ENCODE data around the gene NOX3.
"Not testable (repeated sequence)": the region's sequence is repeated elsewhere in the genome, so short reads cannot be mapped to it uniquely, and the experiment has no call there.

Gene NOX3

DNA sequence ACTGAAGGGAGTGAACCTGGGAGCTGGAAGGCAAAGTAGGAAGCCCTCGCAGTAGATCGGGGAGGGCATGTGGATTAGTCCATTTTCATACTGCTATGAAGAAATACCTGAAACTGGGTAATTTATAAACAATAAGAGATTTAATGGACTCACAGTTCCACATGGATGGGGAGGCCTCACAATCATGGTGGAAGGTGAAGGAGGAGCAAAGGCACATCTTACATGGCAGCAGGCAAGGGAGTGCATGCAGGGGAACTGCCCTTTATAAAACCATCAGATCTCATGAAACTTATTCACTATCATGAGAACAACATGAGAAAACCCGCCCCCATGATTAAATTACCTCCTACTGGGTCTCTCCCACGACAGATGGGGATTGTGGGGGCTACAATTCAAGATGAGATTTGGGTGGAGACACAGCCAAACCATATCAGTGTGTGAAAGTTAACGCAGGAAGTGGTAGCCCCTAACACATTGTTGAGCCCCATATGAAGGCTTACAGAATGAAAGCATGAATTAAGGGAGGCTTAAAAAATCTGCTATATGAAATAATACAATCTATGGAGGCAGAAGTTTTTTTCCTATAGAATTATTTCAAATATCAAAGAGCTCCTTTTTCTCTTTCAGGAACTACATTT lies 15.5 kb upstream of the NOX3 start:
- DNase-seq (ENCODE audit: low read depth): not testable (repeated sequence)

DNA sequence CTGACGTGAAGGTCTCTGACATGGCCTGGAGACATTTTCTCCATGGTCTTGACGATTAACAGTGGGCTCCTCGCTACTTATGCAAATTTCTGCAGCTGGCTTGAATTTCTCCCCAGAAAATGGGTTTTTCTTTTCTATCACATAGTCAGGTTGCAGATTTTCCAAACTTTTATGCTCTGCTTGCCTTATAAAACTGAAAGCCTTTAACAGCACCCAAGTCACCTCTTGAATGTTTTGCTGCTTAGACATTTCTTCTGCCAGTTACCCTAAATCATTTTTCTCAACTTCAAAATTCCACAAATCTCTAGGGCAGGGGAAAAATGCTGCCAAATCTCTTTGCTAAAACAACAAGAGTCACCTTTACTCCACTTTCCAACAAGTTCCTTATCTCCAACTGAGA lies 12.9 kb upstream of the NOX3 start:
- not testable (repeated sequence) for DNase-seq (ENCODE audit: low read depth)

DNA sequence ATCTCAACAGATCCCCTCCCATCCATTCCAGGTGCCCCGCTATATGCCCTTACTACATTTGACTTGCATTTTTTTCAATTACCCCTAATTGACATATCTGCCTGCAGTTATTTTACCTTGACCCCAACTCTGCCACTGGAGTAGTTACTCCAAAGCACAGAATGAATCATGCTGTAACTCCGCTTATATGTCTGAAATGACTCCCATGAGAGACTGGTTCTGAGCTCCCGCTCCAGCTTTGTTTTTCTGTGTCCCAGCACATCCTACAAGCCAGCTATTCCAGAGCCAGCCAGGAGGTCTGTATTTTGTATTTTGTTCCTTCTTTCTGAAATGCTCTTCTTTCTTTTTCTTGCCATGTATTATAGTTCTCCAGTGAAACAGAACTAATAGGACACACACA lies 10.9 kb upstream of the NOX3 start:
- DNase-seq (ENCODE audit: low read depth): no peak

DNA sequence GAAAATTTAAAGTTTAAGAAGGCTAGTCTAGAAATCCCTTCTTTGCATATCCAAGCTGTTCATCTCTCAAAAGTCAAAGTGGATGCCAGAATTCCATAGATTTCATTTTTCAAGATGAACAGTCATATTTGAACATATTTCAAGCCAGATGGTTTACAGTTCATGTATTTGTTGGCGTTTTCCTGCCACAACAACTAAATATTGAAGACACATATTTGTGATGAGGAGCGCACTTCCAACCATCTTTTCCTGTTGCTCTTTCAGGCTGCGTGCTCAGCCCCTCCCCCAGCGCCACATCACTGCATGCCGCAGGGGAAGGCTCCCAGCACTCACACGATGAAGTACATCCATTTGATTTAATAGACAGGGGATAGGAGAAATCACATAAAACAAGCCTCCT lies 5.9 kb upstream of the NOX3 start:
- no peak for DNase-seq (ENCODE audit: low read depth)

DNA sequence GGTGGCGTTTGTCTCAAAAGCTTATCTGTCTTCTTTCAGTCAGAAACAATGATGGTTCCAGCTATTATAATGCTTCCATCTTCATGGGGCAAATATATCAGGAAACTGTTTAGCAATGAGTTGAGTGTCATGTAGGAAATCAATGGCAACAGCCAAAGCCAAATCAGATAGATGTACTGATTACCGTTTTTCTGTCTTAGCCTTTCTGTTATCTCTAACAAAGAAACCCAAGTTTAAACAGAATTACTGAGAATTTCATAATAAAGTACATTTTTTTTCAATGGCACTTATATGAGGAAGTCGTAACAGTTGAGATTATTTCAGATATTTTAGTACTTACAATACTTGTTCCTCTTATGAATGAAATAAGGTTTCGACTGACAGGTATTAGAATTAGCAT lies 1.2 kb downstream of the NOX3 start:
- DNase-seq (ENCODE audit: low read depth): no peak

DNA sequence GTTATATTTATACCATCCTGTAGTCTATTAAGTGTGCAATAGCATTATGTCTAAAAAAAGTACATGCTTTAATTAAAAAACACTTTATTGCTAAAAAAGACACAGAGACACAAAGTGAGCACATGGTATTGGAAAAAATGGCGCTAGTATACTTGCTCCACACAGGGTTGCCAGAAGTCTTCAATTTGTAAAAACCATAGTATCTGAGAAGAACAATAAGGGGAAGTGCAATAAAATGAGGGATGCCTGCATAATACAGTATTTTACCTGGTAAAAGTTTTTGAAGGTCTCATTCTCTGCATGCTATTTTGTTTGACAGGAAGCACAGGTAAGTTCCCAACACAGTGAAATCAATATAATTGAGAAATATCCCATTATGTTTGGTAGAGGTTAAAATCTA lies 1.6 kb downstream of the NOX3 start:
- DNase-seq (ENCODE audit: low read depth): no peak

DNA sequence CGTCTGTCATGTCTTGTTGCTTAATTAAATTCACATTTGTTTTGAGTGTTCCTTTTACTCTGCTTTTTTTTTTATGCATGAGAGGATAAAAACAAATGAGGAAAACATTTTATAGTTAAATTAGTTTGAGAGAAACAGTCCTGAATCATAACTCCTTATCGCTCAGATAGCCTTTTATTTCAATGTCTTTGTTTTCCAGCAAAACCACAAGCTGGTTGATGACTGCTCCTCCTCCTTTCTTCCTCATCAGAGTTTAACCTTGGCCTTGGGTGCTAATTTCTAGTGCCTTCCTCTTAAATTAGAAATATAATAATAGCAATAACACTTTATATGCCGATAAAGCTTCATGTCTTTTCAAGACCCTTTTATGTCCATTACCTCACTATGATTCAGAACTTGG lies 3.1 kb downstream of the NOX3 start:
- no peak for DNase-seq (ENCODE audit: low read depth)

DNA sequence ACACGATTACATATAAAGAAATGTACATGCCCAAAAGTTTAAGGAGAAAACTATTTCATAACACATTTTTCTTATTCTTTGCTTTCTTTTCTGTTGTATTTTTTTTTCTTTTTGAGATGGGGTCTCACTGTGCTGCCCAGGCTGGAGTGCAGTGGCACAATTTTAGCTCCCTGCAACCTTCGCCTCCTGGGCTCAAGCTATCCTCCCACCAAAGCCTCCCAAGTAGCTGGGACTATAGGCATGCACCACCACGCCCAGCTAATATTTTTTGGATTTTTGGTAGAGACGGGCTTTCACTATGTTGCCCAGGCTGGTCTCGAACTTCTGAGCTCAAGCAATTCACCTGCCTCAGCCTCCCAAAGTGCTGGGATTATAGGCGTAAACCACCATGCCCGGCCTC lies 4.1 kb downstream of the NOX3 start:
- not testable (repeated sequence) for DNase-seq (ENCODE audit: low read depth)

DNA sequence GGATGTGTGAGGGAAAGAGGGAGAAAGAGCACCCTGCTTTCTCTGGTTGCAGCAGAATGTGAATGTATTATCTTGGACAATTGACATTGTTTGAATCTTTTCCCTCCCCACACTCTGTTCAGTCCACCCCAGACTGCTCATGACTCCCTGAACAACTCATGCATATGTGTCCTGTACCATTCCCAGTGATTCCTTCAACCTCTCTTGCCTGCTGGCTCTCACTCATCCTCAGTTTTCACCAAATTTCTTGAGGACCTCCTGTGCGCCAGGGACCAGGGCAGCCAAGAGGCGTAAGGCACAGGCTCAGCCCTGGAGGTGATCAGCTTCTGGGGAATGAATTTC lies 5.4 kb downstream of the NOX3 start:
- DNase-seq (ENCODE audit: low read depth): no peak

DNA sequence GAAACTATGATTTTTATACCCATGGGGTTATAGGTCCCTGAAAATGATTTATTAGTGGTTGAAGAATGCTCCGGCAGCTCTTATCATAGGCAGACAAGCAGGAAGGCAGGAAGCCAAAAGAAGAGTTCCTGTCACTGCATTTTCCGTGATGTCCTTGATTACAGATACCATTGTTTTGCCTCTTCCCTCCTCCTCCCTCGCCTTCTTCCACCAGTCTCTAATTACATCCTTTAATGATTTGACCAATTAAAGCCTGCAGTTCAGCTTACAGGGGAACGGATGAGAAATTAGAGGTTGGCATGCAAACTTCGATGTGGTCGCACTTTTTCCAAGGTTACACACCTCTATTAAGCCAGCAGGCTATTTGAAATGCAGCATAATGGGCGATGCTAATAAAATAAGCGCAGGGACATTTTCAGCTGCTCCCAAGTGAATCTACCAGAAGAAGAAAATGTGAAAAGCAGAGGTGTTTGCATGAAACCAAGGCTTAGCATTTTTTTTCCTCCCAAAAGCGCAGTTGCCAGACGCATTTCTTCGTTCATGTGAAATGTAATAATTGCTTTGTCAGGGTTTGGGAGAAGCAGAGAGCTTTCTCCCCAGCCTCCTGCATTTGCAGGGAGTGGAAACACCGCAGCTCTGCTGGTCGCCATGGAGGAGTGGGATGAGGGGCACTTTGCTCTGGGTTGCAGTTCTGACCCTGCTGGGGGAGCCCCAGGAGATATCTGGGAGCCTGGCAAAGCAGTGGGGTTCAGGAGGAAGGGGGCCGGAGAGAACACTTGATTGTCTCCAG lies 6.0 kb downstream of the NOX3 start:
- no peak for DNase-seq (ENCODE audit: low read depth)

DNA sequence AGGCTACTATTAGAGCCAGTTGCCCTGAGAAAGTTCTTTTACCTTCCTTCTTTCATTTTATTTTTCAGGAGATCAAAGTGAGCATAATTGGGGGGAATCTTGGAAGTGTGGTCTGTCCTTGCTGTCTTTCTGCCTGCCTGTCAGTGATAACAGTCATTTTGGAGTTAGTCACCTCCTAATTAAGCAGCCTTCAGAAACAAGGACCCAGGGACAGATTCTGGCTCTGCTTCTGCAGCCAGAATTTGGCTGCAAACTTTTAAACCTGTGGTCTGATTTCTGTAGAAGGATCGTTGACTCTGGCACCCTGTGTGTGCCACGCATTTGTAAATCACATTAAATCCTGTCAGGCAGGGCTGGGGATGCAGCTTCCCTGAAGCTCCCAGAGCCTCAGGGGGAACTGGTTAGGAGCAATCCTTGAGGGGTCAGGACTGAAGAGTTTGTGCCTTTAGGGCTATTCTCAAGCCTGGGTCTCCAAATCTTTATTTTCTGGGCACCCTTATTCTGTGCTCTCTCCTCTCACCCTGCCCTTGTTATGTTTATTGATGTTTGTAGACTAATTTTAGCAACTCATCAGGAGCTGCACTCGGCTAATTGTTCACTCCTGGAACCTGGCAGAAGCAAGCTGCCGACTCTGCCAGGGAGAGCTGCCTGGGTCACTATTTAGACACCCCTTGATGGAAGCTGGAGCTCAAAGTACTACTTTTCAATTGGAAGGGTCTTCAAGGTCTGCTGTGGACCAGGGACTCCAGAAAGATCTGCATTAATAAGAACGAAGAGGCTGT lies 6.8 kb downstream of the NOX3 start:
- DNase-seq (ENCODE audit: low read depth): no peak

DNA sequence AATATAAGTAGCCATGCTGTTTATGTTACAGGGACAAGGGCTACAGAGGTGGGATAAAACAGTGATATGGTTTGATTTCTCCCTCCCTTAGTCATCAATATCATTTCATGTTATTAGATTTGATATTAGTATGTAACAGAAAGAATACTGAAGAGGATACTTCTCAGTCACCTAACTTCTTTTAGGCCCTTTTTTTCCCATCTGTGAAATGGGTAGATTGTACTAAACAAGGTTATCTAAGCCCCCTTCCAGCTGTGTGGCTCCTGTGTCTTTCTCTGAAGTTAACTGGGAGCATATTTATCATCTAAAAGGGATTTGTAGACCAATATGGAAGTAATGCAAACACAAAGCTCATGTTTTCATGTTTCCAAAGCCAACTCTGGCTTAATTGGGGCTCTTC lies 7.7 kb downstream of the NOX3 start:
- no peak for DNase-seq (ENCODE audit: low read depth)

DNA sequence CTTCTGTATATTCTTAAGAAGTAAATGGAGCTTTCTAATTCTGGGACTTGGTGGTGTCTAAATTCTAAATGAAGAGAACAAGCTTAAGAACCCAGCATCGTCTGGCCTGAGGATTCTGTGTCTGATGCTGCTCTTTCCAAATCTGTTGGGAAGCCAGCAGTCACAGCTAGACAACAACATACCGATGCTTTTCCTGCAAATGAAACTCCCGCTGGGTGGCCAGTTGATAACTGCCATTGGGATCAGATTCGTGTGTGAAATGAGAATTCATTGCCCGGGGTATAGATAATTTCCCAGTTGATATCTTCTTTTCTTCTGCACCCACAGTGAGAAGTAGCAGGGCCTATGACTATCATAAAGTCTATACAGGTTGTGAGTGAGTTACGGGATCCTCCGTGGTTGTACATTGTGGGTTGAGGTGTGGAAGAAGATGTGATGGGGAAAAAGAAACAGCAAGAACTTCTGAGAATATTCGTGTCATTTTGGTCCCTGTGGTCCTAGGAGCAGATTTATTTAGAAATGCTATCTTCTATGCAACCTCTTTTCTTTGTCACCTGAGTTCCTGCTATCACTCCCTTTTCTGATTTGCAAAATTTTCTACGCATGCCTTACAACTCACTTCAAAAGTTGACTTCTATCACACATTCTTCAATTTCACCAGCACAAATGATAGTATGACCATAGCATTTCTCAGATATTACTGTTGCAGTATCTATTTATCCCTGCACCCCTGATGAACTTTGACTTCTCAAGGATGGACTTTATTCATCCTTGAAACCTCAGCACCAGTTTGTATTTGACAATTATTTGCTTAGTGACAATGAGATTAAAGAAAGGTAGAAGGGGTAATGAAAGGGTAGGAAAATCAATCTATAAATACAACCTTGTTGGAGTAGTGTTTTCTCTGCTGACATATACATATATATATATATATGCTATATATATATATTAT lies 10.4 kb downstream of the NOX3 start:
- DNase-seq (ENCODE audit: low read depth): no peak

DNA sequence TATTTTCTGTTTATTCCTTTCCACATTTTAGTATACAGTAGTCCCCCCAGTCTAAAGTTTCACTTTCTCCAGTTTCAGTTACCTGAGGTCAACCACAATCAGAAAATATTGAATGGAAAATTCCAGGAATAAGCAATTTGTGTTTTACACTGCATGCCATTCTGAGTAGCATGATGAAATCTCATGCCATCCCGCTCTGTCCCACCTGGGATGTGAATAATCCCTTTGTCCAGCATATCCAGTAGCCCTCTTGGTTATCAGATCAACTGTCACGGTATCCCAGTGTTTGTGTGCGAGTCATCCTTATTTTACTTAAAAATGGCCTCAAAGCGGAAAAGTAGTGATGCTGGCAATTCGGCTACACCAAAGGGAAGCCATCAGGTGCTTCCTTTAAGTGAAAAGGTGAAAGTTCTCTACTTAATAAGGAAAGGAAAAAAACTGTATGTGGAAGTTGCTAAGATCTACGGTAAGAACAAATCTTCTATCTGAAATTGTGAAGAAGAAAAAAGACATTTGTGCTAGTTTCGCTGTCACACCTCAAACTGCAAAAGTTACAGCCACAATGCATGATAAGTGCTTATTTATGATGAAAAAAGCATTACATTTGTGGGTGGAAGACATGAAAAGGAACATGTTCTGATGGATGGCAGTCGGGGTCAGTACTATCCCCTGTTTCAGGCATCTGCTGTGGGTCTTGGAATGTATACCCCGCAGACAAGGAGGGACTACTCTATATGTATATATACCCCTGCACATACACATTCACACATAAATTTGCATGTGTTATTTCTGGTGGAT lies 11.3 kb downstream of the NOX3 start:
- no peak for DNase-seq (ENCODE audit: low read depth)

DNA sequence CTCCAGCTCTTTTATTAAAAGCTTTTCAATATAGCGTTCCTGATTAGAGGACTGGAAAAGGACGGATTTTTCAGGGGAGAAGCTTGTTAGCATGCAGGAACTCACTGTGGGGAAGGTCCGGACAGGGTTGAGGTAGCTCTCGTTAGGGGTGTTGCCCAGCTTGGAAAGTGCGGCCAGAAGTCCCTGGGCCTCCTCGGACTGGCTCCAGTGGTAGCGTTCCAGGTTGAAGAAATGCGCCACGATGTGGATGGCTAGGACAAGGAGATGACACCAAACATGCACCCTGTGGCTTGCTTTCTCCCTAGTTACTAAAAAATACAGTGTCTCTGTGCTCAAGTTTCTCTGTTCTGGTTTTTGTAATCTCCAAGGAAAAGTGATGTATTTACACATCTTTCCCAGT lies 12.5 kb downstream of the NOX3 start:
- no peak for DNase-seq (ENCODE audit: low read depth)

DNA sequence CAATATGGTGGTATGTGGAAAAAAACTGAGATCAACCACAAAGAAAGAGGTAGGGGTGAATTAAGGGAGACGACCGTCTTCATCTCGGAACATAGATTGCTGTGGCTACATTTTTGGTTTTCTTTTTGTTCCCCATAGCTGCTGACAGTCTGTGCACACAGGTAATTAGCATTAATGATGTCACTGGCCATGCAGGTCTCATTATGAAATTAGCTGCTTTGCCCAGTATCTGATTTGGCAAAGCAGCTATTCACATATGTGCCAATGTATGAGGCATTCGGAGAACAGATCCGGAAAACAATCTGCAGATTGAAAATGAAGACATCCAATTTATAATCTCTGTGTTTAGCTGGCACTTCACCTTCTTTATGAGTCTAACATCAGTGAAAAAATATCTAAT lies 13.1 kb downstream of the NOX3 start:
- no peak for DNase-seq (ENCODE audit: low read depth)

DNA sequence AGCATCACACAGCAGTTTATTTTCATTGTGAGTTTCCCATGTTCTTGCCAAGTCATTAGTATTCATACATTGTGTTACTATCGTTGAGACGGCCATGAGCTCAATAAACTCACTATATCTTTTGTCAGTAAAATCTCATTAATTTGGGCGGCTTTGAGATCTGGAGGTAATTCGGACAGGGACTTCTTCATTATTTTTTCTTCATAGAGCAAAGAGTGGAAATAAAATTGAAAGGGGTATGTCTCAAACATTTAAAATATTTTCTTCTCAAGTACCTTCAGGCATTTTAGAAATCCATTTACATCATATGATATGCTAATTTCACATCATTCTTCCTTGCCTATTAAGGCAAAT lies 14.6 kb downstream of the NOX3 start:
- no peak for DNase-seq (ENCODE audit: low read depth)

DNA sequence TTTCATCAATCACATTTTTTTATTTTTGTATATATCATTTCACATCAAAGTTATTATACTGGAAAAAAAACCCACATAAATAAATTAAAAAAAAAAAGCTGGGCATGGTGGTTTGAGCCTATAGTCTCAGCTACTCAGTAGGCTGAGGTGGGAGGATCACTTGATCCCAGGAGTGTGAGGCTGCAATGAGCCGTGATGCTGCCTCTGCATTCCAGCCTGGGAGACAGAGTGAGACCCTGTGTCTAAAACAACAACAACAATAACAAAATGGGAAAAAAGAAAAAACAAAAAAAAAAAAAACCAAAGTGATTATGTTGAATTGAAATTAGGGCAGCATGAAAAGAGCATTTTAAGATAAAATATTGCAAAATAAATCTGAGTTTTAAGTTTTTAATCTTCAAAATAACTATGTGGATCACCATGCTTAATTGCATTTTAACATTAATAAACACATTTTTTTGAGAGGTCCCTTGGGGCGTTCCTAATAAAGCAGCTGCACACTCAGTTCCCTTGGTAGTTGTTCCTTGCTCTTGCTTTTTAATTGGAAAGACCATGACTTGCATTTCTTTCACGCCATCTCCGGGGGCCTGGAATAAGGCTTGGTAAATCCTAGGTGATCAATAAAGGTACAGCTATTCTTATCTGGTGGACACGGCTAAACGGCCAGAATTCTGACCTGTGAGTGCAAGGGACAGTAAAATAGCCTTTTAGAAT lies 15.1 kb downstream of the NOX3 start:
- DNase-seq (ENCODE audit: low read depth): no peak

DNA sequence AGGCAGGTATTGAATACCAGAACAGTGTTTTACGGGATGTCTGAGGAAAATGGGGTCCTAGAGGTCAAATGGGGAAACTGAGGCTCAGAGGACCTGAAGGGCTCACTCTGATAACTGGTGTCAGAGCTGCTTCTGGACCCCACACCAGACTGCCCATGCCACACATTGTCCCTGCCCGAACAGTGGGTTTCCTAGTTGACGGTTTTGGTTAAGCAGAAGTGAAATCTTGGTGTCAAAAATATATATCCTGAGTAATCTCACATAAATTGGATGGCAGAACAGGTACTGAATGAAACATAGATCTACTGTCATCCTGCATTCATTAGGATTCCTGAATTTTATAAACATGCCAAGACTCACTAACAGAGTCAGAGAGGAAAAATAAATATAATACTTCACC lies 16.3 kb downstream of the NOX3 start:
- no peak for DNase-seq (ENCODE audit: low read depth)

DNA sequence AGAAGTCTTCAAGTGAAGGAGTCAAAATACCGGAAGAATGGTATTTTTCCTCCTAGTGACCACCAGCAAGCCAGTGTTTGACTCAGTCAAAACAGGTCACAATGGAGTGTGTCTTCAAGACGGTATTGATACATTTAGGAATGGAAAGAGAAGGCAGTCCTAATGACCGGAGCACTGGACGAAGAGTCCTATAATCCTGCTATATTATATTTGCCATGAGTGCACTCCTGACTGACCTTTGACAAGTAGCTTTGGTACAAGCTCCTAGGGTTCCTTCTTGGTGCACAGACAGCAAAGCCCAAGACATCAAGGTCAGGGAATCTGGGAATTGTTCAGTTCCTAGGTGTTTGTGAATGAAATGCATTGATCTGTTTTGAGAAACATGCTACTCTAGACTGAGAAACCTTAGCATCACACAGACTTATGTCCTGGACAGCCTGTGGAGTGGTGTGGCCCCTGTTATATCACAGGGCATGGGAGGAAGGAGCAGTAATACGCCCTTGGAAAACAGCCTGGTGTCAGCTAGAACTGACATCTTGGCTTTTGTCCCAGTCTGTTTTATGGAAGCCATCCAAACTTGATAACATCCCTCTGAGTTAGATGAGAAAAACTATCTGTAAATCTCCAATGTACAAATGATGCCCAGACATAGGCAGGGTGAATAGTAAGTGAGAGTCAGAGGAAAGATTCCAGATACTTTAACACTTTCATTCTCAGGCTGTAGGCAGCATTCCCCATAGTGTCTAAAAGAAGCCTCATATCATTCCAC lies 18.5 kb downstream of the NOX3 start:
- no peak for DNase-seq (ENCODE audit: low read depth)

Data from non-pigmented ciliary epithelial cell (primary cell).